Rectal smooth muscle tissue (tissue), 1 donor: ENCODE data around the gene FIG4.
"Not testable (repeated sequence)": the region's sequence is repeated elsewhere in the genome, so short reads cannot be mapped to it uniquely, and the experiment has no call there.

Source experiments
- H3K27ac ChIP-seq: one replicate; pipeline ENCODE4 v1.7.0; 2013; ENCODE audit warnings: low read depth, low read length, inconsistent platforms
- H3K27me3 ChIP-seq: one replicate; pipeline ENCODE4 v1.7.0; 2013; ENCODE audit warnings: low read length; ENCODE audit not compliant: control insufficient read depth, insufficient read depth
- H3K36me3 ChIP-seq: one replicate; pipeline ENCODE4 v1.7.0; 2013; ENCODE audit warnings: low read length; ENCODE audit not compliant: control insufficient read depth, insufficient read depth
- H3K4me1 ChIP-seq: one replicate; pipeline ENCODE4 v1.7.0; 2013; ENCODE audit warnings: low read length; ENCODE audit not compliant: control insufficient read depth, insufficient read depth
- H3K4me3 ChIP-seq: one replicate; pipeline ENCODE4 v1.7.0; 2013; ENCODE audit warnings: low read length
- H3K9ac ChIP-seq: one replicate; pipeline ENCODE4 v1.7.0; 2013; ENCODE audit warnings: low read length

The FIG4 gene

GRCh38 chr6:109708099-109708498 is 17.0 kb downstream of the FIG4 start:
- H3K9ac ChIP-seq, H3K27ac ChIP-seq, H3K4me3 ChIP-seq, H3K27me3 ChIP-seq, H3K4me1 ChIP-seq, H3K36me3 ChIP-seq: not testable (repeated sequence)

GRCh38 chr6:109713097-109713496 is 22.0 kb downstream of the FIG4 start:
- Histone ChIP-seq H3K36me3 (no peaks in the 10 kb centered on the region), H3K27ac (no peak overlapping the region), H3K9ac (no peak overlapping the region), H3K4me1 (no peaks in the 10 kb centered on the region), H3K4me3 (no peak overlapping the region), H3K27me3 (no peaks in the 10 kb centered on the region)

GRCh38 chr6:109714166-109714565 is 23.1 kb downstream of the FIG4 start:
- Histone ChIP-seq H3K27ac (no peak overlapping the region), H3K4me3 (no peak overlapping the region), H3K9ac (no peak overlapping the region), H3K27me3 (no peaks in the 10 kb centered on the region), H3K36me3 (peaks cover 2% of the 10 kb centered on the region), H3K4me1 (no peaks in the 10 kb centered on the region)

GRCh38 chr6:109714611-109715010 is 23.5 kb downstream of the FIG4 start:
- Histone ChIP-seq H3K27me3 (no peaks in the 10 kb centered on the region), H3K4me1 (no peaks in the 10 kb centered on the region), H3K9ac (no peak overlapping the region), H3K4me3 (no peak overlapping the region), H3K36me3 (peaks cover 2% of the 10 kb centered on the region), H3K27ac (no peak overlapping the region)

GRCh38 chr6:109715616-109716015 is 24.5 kb downstream of the FIG4 start:
- Histone ChIP-seq H3K27ac (no peak overlapping the region), H3K4me3 (no peak overlapping the region), H3K9ac (no peak overlapping the region), H3K27me3 (no peaks in the 10 kb centered on the region), H3K36me3 (peaks cover 2% of the 10 kb centered on the region), H3K4me1 (no peaks in the 10 kb centered on the region)

GRCh38 chr6:109717971-109718370 is 26.9 kb downstream of the FIG4 start:
- Histone ChIP-seq H3K36me3 (peaks cover 2% of the 10 kb centered on the region), H3K4me3 (no peak overlapping the region), H3K9ac (no peak overlapping the region), H3K27me3 (no peaks in the 10 kb centered on the region), H3K27ac (no peak overlapping the region), H3K4me1 (no peaks in the 10 kb centered on the region)

GRCh38 chr6:109718991-109719390 is 27.9 kb downstream of the FIG4 start:
- Histone ChIP-seq H3K27ac (no peak overlapping the region), H3K4me3 (no peak overlapping the region), H3K36me3 (peaks cover 2% of the 10 kb centered on the region), H3K4me1 (no peaks in the 10 kb centered on the region), H3K9ac (no peak overlapping the region), H3K27me3 (no peaks in the 10 kb centered on the region)

GRCh38 chr6:109720311-109720710 is 29.2 kb downstream of the FIG4 start:
- no peaks in the 10 kb centered on the region for H3K27me3 ChIP-seq
- H3K27ac ChIP-seq: no peak overlapping the region
- peaks cover 2% of the 10 kb centered on the region for H3K36me3 ChIP-seq
- no peaks in the 10 kb centered on the region for H3K4me1 ChIP-seq
- H3K4me3 ChIP-seq: no peak overlapping the region
- H3K9ac ChIP-seq: no peak overlapping the region

GRCh38 chr6:109722011-109722410 is 30.9 kb downstream of the FIG4 start:
- H3K9ac ChIP-seq: no peak overlapping the region
- H3K27ac ChIP-seq: no peak overlapping the region
- H3K4me1 ChIP-seq: no peaks in the 10 kb centered on the region
- no peaks in the 10 kb centered on the region for H3K27me3 ChIP-seq
- peaks cover 2% of the 10 kb centered on the region for H3K36me3 ChIP-seq
- H3K4me3 ChIP-seq: no peak overlapping the region

GRCh38 chr6:109722564-109723254 is 31.6 kb downstream of the FIG4 start:
- no peak overlapping the region for H3K9ac ChIP-seq

GRCh38 chr6:109725250-109725649 is 34.2 kb downstream of the FIG4 start:
- not testable (repeated sequence) for H3K27ac ChIP-seq, H3K9ac ChIP-seq, H3K27me3 ChIP-seq, H3K4me3 ChIP-seq, H3K36me3 ChIP-seq, H3K4me1 ChIP-seq

More at GRCh38 chr6:109722564-109723254, 31.6 kb downstream of the FIG4 start:
- Histone ChIP-seq H3K27ac (no peak overlapping the region), H3K4me3 (no peak overlapping the region), H3K4me1 (no peaks in the 10 kb centered on the region), H3K27me3 (no peaks in the 10 kb centered on the region), H3K36me3 (peaks cover 2% of the 10 kb centered on the region)

GRCh38 chr6:109736273-109737025 is 45.4 kb downstream of the FIG4 start:
- Histone ChIP-seq H3K27ac (no peak overlapping the region), H3K4me1 (no peaks in the 10 kb centered on the region), H3K9ac (no peak overlapping the region), H3K36me3 (peaks cover 10% of the 10 kb centered on the region), H3K27me3 (no peaks in the 10 kb centered on the region), H3K4me3 (no peak overlapping the region)

GRCh38 chr6:109738255-109738654 is 47.2 kb downstream of the FIG4 start:
- peaks cover 10% of the 10 kb centered on the region for H3K36me3 ChIP-seq

More at GRCh38 chr6:109738255-109738654, 47.2 kb downstream of the FIG4 start:
- H3K27me3 ChIP-seq: no peaks in the 10 kb centered on the region
- H3K27ac ChIP-seq: no peak overlapping the region
- H3K4me1 ChIP-seq: no peaks in the 10 kb centered on the region
- H3K9ac ChIP-seq: no peak overlapping the region
- no peak overlapping the region for H3K4me3 ChIP-seq
